Lower leg skin (tissue), 3 donors: ENCODE results near the gene PRCD.

Experiments
- POLR2A ChIP-seq, 2 donors: fragments of 450-650 bp; IDR thresholded peaks; one replicate each; pipeline ENCODE4 v1.6.1; 2016 to 2017; ENCODE audit warnings: antibody characterized with exemption in 2 of 2, mild to moderate bottlenecking in 1 of 2, moderate library complexity in 1 of 2
- TF ChIP-seq, protein P1 (sequence below), 3 donors: fragments of 450-650 bp; IDR thresholded peaks; one replicate each; pipeline ENCODE4 v1.5.1; 2016; ENCODE audit warnings: antibody characterized with exemption in 3 of 3, mild to moderate bottlenecking in 3 of 3, moderate library complexity in 2 of 3

- TF ChIP-seq, protein P1, sequence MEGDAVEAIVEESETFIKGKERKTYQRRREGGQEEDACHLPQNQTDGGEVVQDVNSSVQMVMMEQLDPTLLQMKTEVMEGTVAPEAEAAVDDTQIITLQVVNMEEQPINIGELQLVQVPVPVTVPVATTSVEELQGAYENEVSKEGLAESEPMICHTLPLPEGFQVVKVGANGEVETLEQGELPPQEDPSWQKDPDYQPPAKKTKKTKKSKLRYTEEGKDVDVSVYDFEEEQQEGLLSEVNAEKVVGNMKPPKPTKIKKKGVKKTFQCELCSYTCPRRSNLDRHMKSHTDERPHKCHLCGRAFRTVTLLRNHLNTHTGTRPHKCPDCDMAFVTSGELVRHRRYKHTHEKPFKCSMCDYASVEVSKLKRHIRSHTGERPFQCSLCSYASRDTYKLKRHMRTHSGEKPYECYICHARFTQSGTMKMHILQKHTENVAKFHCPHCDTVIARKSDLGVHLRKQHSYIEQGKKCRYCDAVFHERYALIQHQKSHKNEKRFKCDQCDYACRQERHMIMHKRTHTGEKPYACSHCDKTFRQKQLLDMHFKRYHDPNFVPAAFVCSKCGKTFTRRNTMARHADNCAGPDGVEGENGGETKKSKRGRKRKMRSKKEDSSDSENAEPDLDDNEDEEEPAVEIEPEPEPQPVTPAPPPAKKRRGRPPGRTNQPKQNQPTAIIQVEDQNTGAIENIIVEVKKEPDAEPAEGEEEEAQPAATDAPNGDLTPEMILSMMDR (IDR thresholded peaks at IDR 0.05): no peak
- TF ChIP-seq POLR2A (IDR thresholded peaks at IDR 0.05): no peak
These were observed 8.3 kb upstream of the PRCD start for GRCh38 chr17:76531486-76532038.
